NCI-H82 treated with DMSO at 0.1 percent for 48 hours (cell line): ENCODE data around the gene TNS1.

ENCODE experiments used
- DNase-seq: peaks from one replicate; lab custom pipeline; 2025; ENCODE audit not compliant: unreplicated experiment; lab: John Stamatoyannopoulos, UW

Gene TNS1

DNA sequence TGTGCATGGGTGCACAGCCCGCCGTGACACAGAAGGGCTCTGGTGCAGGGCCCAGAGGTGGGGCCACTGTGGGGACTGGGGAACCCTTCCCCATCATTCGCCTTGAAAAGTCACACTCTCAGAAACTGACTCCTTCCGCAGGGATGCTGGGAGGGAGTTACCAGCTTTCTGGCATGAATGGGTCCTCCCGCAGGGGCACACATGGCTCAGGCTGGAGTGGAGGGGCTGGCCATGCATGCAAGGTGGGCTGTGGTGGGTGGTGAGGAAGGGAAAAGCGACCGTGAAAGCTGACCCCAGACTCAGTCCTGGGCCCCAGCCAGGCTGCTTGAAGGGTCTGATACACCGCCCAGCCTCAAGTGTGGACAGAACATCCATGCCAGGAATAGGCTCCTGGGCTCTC, 201.1 kb downstream of the TNS1 start:
- DNase-seq, result no peak

DNA sequence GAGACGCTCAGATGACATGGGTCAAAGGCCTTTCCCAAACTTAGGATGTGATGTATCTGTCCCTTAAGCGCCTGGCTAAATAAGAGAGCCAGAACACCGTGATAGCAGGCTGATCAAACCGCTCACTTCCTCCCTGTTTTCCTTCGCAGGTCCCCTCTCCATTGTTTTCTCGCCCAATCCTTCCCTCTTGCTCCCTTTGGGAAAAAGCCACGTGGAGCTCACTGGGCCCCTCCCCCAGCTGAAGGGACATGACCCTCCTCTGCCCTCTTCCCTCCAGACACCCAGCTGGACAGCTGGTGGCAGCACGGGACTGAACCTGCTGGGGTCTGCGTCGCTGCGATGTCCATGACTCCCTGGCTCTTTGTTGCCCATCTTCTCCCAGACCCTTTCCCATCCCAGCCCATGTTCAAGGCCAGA, 201.7 kb downstream of the TNS1 start:
- no peak for DNase-seq

DNA sequence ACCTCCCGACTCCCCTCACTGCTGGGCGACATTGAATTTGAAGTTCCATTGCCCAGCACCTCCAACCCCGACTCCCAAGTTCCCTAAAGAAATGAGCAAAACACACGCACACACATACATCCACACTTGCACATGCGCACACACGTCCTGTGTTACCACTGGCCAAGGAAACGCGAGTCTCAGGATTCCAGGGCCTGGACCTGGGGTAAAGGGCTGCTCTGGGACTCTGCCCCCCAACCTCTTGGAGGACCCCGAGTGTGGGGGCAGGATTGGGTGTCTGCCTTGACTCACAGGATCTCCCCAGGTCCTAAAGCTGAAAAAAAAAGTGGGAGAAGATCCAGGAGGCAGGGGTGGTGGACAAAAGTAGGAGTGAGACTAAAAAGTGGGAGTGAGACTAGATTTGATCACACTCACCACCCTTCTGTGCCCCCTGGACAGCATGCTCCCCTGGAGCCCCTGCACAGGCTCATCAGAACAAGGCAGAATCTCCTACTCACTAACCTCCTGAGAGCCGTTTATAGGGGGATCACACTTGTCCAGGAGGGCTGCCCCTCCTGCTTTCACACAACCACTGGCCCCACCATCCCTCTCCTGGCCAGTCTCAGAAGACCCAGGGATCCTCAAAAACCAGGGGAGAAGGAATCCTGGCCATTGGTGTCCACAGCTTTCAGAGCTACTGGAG, 202.2 kb downstream of the TNS1 start:
- no peak for DNase-seq

- no peak for DNase-seq
Observed at GRCh38 chr2:217799563-217800432, 203.0 kb downstream of the TNS1 start.

DNA sequence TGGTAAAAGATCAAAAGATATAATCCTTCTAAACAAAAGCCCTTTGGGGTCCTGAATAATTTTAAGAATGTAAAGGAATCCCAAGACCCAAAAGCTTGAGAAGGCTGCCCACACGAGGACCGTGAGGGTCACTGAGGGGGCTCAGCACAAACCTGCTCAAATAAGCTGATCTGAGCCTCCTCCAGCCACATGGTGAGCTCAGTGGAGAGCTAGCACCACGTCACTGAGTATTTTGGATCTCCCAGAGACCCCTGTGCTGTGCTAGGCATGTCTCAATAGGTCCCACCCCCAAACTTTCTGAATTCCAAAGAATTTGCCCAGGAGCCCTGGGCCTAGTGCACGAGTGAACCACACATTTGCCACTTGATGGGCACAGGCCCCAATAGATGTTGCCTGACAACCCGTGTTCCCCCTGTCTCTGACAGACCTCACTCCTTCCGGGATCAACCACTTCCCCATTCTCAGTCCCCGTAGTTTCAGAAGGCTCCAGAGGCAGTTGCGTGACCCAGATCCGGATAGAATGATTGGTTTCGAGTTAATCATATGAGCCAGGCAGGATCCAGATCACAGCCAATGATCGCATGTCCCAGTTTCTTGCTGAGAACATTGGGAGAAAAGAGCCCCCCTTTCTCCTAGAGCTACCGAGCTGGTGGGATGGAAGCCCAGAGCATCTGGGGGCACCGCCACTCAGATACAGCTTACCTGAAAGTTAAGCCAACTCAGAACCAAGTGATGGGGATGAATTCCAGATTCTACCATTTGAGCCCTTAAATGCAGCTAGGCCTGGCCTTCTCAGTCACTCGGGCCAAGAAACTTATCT, 203.8 kb downstream of the TNS1 start:
- no peak for DNase-seq

DNA sequence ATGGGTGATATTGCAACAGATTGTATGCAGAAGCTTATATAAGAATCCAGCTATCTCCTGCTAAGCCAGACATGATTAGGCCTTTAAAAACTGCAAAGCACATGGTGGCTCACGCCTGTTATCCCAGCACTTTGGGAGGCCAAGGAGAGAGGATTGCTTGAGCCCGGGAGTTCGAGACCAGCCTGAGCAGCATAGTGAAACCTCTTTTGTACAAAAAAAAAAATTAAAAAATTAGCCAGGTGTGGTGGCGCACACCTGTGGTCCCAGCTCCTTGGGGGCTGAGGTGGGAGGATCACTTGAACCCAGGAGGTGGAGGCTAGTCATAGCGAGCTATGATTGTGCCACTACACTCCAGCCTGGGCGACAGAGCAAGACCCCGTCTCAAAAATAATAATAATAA, 204.6 kb downstream of the TNS1 start:
- DNase-seq, result no peak

DNA sequence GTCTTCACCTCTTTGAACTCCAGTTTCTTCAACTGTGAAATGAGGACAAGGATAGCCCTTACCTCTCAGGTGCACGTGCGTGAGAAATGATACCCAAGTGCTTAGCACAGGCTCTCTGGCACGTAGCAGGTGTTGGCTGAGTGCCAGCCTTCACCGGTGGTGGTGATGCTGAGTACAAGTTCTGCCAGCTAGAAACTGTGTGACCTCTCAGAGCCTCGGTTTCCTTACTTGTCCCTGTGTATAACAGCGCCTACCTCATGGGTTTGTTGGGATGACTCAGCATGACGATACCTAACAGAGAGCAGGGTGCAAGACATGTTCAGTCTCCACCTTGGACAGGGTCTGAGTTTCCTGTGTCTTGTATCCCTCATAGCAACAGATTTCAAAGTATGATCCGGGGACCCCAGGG, 205.1 kb downstream of the TNS1 start:
- no peak for DNase-seq

- no peak for DNase-seq
Observed at GRCh38 chr2:217797165-217797564, 205.6 kb downstream of the TNS1 start.

- DNase-seq, result no peak
Observed at GRCh38 chr2:217795706-217796465, 206.9 kb downstream of the TNS1 start.

DNA sequence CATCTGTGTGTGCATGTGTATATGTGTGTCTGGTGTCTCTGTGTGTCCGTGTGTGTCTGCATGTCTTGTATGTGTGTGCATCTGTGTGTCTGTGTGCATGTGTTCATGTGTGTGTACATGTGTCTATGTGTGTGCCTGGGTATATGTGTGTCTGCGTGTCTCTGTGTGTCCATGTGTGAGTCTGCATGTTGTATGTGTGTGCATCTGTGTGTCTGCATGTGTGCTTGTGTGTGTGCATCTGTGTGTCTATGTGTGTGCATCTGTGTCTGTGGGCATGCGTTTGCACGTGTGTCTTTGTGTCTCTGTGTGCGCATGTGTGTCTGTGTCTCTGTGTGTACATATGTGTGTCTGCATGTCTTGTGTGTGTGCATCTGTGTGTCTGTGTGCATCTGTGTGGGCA, 207.7 kb downstream of the TNS1 start:
- no peak for DNase-seq

- no peak for DNase-seq
Observed at GRCh38 chr2:217794133-217794986, 208.4 kb downstream of the TNS1 start.

DNA sequence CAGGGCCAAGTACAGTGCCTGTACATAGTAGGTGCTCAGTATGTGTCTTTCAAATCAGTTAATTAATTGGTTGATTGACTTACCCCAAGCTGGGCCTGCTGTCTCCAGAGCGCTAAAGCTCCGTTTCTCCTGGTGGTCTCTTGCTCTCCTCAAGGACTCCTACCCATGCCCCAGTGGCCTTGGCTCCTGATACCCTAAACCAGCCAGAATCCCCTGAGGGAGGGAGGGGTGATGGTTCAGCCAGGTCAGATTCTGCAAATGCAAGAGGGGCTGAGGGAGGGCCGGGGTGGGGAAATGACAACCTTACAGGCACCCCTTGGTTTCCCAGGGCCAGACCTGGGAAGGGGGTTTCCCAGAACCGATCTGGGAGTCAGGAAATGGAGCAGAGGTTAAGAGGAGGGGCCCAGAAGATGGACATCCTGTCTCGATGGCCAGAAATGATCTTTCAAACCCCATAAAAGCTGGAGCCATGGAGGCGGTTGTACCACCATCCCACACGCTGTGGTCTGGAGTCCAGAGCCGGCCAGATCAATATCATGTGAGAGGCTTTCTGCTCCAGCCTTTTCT, 209.1 kb downstream of the TNS1 start:
- DNase-seq, result no peak

DNA sequence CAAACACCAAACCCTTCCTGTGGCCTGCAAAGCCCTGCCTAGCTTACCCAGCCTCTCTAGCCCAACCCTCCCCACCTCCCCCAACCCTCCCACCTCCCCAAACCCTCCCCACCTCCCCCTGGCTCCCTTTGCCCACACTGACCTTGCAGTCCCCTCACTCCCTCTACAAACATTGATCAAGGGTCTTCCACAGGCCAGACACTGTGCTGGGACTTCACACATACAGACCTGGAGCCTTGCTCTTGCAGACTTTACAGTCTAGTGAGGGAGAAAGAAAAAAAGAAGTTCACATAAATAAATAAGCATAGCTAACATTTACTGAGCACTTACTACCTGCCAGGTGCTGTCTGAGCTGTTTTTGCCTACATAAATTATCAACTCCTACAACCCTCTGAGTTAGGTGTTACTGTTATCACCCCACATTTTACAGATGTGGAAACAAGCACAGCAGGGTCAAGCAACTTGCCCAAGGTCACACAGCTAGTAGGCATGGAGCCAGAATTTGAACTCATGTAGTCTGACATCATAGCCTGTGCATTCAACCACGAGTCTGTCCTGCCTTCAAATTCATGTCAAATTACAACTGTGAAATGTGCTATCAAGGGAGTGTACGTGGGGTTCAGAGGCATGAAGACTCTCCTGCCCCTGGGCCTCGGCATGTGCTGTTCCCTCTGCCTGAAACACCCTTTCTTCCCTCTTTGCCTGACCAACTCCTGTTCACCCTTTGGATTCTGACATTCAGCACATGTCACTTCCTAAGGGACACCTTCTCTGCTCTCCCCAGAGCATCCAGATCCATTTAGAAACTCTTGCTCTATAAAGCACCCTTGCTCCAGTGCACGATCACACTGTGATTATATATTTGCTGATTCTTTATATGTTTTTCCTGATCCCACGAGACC, 209.9 kb downstream of the TNS1 start:
- DNase-seq, result no peak

DNA sequence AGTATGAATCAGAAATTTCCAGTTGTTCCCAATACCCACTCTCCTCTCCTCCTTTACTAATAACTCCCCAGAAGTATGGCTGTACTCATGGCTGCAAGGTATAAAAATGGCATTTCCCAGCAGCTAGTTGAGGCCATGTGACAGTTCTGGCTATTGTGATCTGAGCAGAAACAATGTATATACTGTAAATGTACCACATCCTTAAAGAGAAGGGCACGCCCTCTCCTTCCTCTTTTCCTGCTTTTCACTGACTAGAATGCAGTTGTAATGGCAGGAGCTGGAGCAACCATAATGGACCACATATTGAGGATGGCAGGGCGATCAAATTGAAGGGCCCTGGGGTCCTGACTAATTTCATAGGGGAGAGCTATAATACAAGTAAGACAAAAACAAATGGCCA, 211.2 kb downstream of the TNS1 start:
- DNase-seq, result no peak

- no peak for DNase-seq
Observed at GRCh38 chr2:217790681-217791392, 212.0 kb downstream of the TNS1 start.

DNA sequence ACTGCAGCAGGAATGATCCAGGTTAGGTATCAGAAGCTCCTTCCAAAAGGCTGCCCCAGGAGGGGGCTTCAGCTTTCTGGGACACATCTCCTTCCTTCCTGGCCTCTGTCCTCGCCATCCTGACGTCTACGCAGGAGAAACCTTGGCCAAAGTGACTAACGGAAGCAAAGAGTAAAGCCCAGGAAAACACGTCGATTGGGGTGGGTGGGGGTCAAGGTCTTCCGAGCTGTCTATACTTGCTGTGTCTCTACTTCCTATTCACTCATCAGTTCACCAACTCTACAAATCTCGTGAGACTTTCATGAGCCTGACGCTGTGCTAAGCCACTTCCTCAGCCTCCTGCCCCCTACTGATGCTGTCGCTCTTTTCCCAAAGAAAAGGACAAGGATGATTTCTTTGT, 212.6 kb downstream of the TNS1 start:
- DNase-seq, result no peak

DNA sequence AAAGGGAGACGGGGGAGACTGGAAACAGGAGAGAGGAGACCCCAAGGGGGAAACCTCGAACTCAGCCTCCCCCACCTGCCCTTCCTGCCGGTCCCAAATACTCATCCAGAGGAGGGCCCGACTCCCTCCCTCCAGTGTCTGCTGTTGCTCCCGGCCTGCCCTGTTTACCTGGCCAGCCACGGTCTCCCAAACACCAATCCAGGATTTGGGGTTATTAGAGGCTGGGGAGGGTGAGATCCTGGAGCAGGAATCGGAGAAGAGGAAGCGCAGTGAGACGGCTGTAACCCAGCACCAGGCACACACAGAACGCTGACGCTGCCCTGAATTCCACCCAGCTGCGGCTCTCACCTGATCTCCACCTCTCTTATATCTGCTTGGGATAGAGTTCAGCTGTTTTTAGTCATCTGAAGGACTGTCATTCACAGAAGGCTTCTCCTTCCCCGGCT, 213.0 kb downstream of the TNS1 start:
- DNase-seq, result no peak
